Caco-2 (cell line): ENCODE data around the gene FBXW12. TPM values are rescaled to one million over a fixed set of nuclear protein-coding genes. Genes with fewer than 3 reads are reported as not detected.
"Not testable (repeated sequence)": the region's sequence is repeated elsewhere in the genome, so short reads cannot be mapped to it uniquely, and the experiment has no call there.

Experiments used
- Bru-seq: library from RNA; stranded (reverse); fragments of 400-500 nt; gene quantifications from one replicate; lab custom pipeline; 2021; lab: Mats Ljungman, UMichigan
- BruChase-seq, 2 experiments: library from RNA; stranded (reverse); fragments of 400-500 nt; gene quantifications; one replicate each; lab custom pipeline; 2021; lab: Mats Ljungman, UMichigan
- BruUV-seq: library from RNA; stranded (reverse); fragments of 400-500 nt; replicated peaks from 2 replicates; lab custom pipeline; 2021; lab: Mats Ljungman, UMichigan
- CTCF ChIA-PET: fragments of 300-600 bp; sonication (Branson Sonifier 250); formaldehyde crosslinking; loops from one replicate; lab custom pipeline; 2022; ENCODE audit warnings: antibody characterized with exemption; lab: Charles Lee
- POLR2A ChIA-PET: fragments of 300-600 bp; sonication (Branson Sonifier 250); formaldehyde crosslinking; loops from one replicate; lab custom pipeline; 2022; ENCODE audit warnings: antibody characterized with exemption; lab: Charles Lee
- DNase-seq, 2 experiments: peaks; one replicate each; pipeline versions ENCODE4 v3.0.0 to v3.0.0-alpha.2; 2020 to 2022
- H3K27me3 ChIP-seq: replicated peaks from 2 replicates; pipeline ENCODE4 v1.6.0; 2011; ENCODE audit warnings: low read length; ENCODE audit not compliant: control insufficient read depth, insufficient read depth
- H3K36me3 ChIP-seq: 2 replicates; pipeline ENCODE4 v1.5.1; 2011; ENCODE audit warnings: low read length; ENCODE audit not compliant: control insufficient read depth, insufficient read depth
- H3K4me1 ChIP-seq: fragments of 250-450 bp; sonication (Bioruptor Pico); 2 replicates; pipeline ENCODE4 v1.5.1; 2020; ENCODE audit warnings: mild to moderate bottlenecking
- H3K4me3 ChIP-seq: 2 replicates; pipeline ENCODE4 v1.5.1; 2011; ENCODE audit warnings: low read depth, mild to moderate bottlenecking, control low read depth, low read length
- H3K9me3 ChIP-seq: fragments of 250-450 bp; sonication (Bioruptor Pico); 2 replicates; pipeline ENCODE4 v1.5.1; 2020; ENCODE audit warnings: mild to moderate bottlenecking, moderate library complexity
- H3K27ac Mint-ChIP-seq: one replicate; pipeline ENCODE4 v1.8.0; 2022; ENCODE audit warnings: mixed read lengths; ENCODE audit not compliant: unreplicated experiment
- H3K27me3 Mint-ChIP-seq: one replicate; pipeline ENCODE4 v1.8.0; 2022; ENCODE audit warnings: mixed read lengths; ENCODE audit not compliant: insufficient read depth, unreplicated experiment
- H3K36me3 Mint-ChIP-seq: one replicate; pipeline ENCODE4 v1.8.0; 2022; ENCODE audit warnings: mild to moderate bottlenecking, mixed read lengths; ENCODE audit not compliant: insufficient read depth, unreplicated experiment
- H3K4me1 Mint-ChIP-seq: one replicate; pipeline ENCODE4 v1.8.0; 2022; ENCODE audit warnings: low read depth, mixed read lengths; ENCODE audit not compliant: unreplicated experiment
- H3K4me3 Mint-ChIP-seq: one replicate; pipeline ENCODE4 v1.8.0; 2022; ENCODE audit warnings: mild to moderate bottlenecking, moderate library complexity, mixed read lengths; ENCODE audit not compliant: unreplicated experiment
- H3K9me3 Mint-ChIP-seq: one replicate; pipeline ENCODE4 v1.8.0; 2022; ENCODE audit warnings: mixed read lengths; ENCODE audit not compliant: unreplicated experiment
- intact Hi-C: fragments of 100-400 bp; cut with micrococcal nuclease; formaldehyde crosslinking; loops from one replicate; pipeline ENCODE4 v1.10.0; 2022; ENCODE audit not compliant: unreplicated experiment
- long read RNA-seq: library from polyadenylated mRNA; stranded (forward); transcript quantifications from one replicate; pipeline ENCODE4 v2.0.0, GENCODE V29; 2022
- total RNA-seq: library from RNA; stranded (reverse); gene quantifications from 2 replicates; pipeline ENCODE4 v1.2.3, GENCODE V29; 2022
- TF ChIP-seq, protein P1 (sequence below), 2 experiments: fragments of 200-600 bp in 1 of 2; IDR thresholded peaks; 1 replicate in 1 of 2; 2 replicates in 1 of 2; pipeline versions ENCODE4 v1.5.1 to v1.8.0; 2011 to 2022; ENCODE audit warnings: antibody characterized with exemption in 1 of 2, control low read depth in 1 of 2, inconsistent platforms in 1 of 2, low read depth in 1 of 2, low read length in 1 of 2, mild to moderate bottlenecking in 1 of 2, moderate library complexity in 1 of 2; ENCODE audit not compliant: insufficient read depth in 1 of 2, severe bottlenecking in 1 of 2, unreplicated experiment in 1 of 2

Gene FBXW12, protein sequence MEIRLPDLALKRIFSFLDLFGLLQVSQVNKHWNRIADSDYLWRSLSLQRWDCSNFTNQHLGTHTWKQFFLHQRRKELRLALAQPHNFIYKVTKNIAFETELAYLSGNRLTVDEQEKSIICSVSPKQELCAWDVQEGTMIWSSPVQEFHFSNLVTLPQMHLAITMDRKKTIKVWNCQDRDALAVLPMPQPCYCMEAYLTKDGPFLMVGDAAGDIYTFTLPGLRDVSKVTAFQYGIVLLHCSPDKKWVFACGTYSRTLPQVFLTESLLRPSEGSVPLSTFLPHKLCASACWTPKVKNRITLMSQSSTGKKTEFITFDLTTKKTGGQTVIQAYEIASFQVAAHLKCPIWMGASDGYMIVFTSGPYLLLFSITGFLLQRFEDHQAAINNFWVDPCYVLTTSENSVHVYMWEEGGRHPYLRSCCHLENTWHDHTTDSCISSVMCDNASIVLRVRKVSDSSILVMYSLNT
- total RNA-seq = 1.7 and 2.3 TPM in 2 replicates
- percentile 45 among the genes with signal in this experiment for Bru-seq, nascent RNA
- BruChase-seq, experiment 1, labeled RNA remaining after a 2-hour chase = percentile 40 among the genes with signal in this experiment
- percentile 34 among the genes with signal in this experiment for BruChase-seq, experiment 2, labeled RNA remaining after a 6-hour chase
- long read RNA-seq, partial matches to known transcripts = 1 of 4 reads
- long read RNA-seq, other reads (novel, unspliced or antisense) = 3 of 4 reads

DNA sequence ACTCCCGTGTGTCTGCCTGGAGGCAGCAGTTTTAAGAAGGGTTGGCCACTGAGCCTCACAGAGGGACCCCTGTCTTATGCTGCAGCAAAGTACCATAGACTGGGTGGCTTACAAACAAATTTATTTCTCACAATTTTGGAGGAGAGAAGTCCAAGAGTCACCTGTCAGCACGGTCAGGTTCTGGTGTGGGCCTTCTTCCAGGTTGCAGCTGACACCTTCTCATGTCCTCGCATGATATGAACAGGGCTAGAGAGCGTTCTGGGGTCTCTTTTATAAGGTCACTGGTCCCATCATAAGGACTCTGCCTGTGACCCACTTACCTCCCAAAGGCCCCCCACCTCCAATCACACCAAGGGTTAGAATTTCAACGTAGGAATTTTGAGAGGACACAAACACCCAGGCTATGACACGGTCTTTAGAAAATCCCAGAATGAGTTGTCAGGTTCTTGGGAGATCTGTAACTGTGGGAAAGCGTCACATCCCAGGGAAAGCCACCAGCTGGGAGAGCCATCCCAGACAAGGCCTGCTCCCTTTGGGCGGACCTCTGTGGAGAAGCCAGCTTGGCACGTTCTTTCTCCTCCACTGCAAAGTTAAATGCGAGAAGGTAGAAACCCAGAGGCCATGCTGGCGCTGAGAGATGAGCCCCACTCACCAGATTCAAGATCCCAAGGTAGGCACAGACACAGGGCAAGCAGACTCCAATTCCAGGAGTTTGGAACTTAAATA is at the start of gene FBXW12:
Gene FBXW12 (plus strand): TSS at position 569 of the 726 bp plus-strand sequence. CDS start 549 bp downstream, outside the sequence.
- BruUV-seq = no TSS peak
- H3K4me1 ChIP-seq = peaks cover 19% of the 10 kb centered on the region
- H3K27me3 ChIP-seq = no peaks in the 10 kb centered on the region
- Mint-ChIP-seq H3K4me1 (peaks cover 42% of the 10 kb centered on the region), H3K36me3 (peaks cover 4% of the 10 kb centered on the region), H3K4me3 (peak within 1 kb of the TSS; percentile 41), H3K27ac (peak within 1 kb of the TSS; percentile 79), H3K27me3 (no peaks in the 10 kb centered on the region), H3K9me3 (no peaks in the 10 kb centered on the region)
- ChIA-PET CTCF (interaction anchor here (1.0 to 1.7 kb wide), 3 partner anchors 25 to 64 kb away, joined by 5 to 9 read pairs (median 6); no protein-coding TSS in a partner anchor), POLR2A (interaction anchor here (1.4 kb wide), 1 partner anchor 15 kb away, joined by 3 read pairs; no protein-coding TSS in a partner anchor)
- no peak within 1 kb of the TSS for H3K4me3 ChIP-seq
- DNase-seq = no peak
- H3K9me3 ChIP-seq = no peaks in the 10 kb centered on the region
- TF ChIP-seq, protein P1, sequence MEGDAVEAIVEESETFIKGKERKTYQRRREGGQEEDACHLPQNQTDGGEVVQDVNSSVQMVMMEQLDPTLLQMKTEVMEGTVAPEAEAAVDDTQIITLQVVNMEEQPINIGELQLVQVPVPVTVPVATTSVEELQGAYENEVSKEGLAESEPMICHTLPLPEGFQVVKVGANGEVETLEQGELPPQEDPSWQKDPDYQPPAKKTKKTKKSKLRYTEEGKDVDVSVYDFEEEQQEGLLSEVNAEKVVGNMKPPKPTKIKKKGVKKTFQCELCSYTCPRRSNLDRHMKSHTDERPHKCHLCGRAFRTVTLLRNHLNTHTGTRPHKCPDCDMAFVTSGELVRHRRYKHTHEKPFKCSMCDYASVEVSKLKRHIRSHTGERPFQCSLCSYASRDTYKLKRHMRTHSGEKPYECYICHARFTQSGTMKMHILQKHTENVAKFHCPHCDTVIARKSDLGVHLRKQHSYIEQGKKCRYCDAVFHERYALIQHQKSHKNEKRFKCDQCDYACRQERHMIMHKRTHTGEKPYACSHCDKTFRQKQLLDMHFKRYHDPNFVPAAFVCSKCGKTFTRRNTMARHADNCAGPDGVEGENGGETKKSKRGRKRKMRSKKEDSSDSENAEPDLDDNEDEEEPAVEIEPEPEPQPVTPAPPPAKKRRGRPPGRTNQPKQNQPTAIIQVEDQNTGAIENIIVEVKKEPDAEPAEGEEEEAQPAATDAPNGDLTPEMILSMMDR (IDR thresholded peaks at IDR 0.05; ENCODE audit: insufficient read depth in 1 of 2, low read depth in 1 of 2, low read length in 1 of 2, severe bottlenecking in 1 of 2, unreplicated experiment in 1 of 2) = no peak
- H3K36me3 ChIP-seq = no peaks in the 10 kb centered on the region
- intact Hi-C loops = loop anchor here (2.0 kb wide), 1 partner anchor 25 kb away; no protein-coding TSS in a partner anchor

DNA sequence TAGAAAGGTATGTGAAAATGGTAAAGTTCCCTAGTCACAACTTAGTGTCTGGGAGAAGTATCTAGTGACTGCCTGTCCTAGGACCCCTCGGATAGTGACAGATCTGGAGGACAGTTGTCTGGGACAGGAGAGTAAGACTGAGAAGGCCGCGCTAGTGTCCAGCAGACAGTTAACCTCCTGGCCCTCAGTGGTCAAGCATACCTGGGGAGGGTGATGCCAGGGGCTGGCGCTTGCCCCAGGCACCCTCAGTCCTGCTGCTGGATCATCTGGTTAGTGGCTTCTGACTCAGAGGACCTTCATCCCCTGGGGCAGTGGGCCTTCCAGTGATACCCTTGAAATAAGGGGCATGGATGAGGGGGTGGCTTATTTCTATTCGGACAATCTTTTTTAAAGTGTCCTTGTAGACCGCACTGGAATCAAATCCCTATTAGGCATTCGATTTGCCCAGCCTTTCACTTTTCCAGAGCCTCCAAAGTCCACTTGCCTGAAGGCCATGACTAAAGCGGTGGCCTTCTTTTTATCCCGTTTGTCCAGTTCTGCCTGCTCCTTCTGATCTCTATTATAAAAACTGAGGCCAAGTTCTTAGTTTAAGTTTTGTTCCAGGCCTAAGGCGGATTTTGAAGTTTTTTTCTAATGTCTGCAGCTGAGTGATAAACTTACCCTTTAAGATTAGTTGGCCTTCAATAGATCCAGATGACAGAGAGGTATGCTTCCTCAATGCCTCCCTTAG is 40.1 kb upstream of the FBXW12 start:
- H3K27ac Mint-ChIP-seq, H3K9me3 ChIP-seq, H3K27me3 ChIP-seq, intact Hi-C loops, H3K9me3 Mint-ChIP-seq, H3K4me1 ChIP-seq, CTCF ChIA-PET, H3K4me3 Mint-ChIP-seq, H3K36me3 Mint-ChIP-seq, H3K4me3 ChIP-seq, H3K27me3 Mint-ChIP-seq, BruUV-seq, DNase-seq, H3K36me3 ChIP-seq, POLR2A ChIA-PET: not testable (repeated sequence)
- peaks cover 18% of the 10 kb centered on the region for H3K4me1 Mint-ChIP-seq

DNA sequence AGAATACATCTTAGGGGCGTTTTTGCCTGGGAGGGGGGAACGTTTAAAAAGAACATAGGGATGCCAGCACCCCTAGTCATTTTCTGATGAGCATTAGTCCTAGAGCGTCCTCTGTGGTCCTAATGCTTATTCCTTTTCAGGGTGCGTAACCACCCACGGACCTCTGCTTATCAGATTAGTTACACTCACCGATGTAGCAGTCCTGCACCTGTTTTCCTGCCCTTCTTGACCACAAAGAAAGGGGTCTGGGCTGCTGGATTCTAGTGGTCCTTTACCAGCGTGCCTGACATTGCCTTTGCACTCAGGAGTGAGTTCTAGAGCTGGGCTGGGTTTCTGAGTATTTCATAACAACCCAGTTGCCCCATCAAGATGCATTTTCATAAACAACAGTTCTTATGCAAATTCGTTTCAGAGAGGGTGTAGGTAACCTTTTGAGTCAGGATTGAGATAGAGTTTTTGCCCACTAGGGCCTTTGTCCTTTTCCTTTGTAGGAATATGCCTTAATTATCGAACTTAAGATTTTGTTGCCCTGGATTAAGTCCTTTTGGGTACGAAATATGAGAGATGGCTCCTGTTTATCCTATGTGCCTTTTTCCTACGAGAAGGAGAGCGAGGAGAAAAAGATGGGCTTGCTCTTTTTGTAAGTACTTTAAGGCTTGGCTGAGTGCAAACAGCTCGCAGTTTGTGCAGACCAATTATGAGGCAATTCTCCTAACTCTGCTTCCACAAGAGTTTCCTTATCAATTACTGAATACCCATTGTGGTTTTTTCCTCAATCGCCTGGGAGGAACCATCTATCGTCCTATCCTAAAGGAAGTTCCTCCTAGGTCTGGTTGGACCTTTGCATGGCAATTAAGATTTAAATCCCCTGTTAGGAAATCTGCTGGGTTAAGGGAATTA is 38.4 kb upstream of the FBXW12 start, which contains the start of gene SPINK8:
Gene SPINK8 (minus strand): TSS at position 316 of the 900 bp plus-strand sequence. CDS start 5,320 bp downstream, outside the sequence.
- CTCF ChIA-PET, POLR2A ChIA-PET: not testable (repeated sequence)

More for the DNA sequence above, 38.4 kb upstream of the FBXW12 start, which contains the start of gene SPINK8:
- intact Hi-C loops, H3K4me3 ChIP-seq, H3K4me3 Mint-ChIP-seq, BruUV-seq, H3K27me3 Mint-ChIP-seq, H3K9me3 Mint-ChIP-seq, H3K36me3 ChIP-seq, H3K27ac Mint-ChIP-seq, H3K4me1 ChIP-seq, H3K36me3 Mint-ChIP-seq, H3K27me3 ChIP-seq, H3K9me3 ChIP-seq, DNase-seq: not testable (repeated sequence)
- H3K4me1 Mint-ChIP-seq = peaks cover 12% of the 10 kb centered on the region
